HEK293T (cell line): ENCODE measurements around the gene DCTD.

Experiments used
- BHLHE40 ChIP-seq: fragments of 450-650 bp; IDR thresholded peaks from 2 replicates; pipeline ENCODE4 v1.6.1; 2016; ENCODE audit warnings: mild to moderate bottlenecking, moderate library complexity, borderline replicate concordance
- ELF4 ChIP-seq: fragments of 450-650 bp; IDR thresholded peaks from 2 replicates; pipeline ENCODE4 v1.6.1; 2017; ENCODE audit warnings: antibody characterized with exemption
- FOXA1 ChIP-seq: fragments of 450-650 bp; IDR thresholded peaks from 2 replicates; pipeline ENCODE4 v1.6.1; 2016; ENCODE audit warnings: mild to moderate bottlenecking
- FOXM1 ChIP-seq: fragments of 450-650 bp; IDR thresholded peaks from 2 replicates; pipeline ENCODE4 v1.6.1; 2017; ENCODE audit warnings: mild to moderate bottlenecking, borderline replicate concordance
- LEF1 ChIP-seq: fragments of 450-650 bp; IDR thresholded peaks from 2 replicates; pipeline ENCODE4 v1.6.1; 2017; ENCODE audit warnings: mild to moderate bottlenecking, borderline replicate concordance
- NFRKB ChIP-seq: fragments of 450-650 bp; IDR thresholded peaks from 2 replicates; pipeline ENCODE4 v1.6.1; 2016; ENCODE audit warnings: mild to moderate bottlenecking, moderate library complexity
- SP1 ChIP-seq: fragments of 450-650 bp; IDR thresholded peaks from 2 replicates; pipeline ENCODE4 v1.6.1; 2017
- SUZ12 ChIP-seq: fragments of 450-650 bp; IDR thresholded peaks from 2 replicates; pipeline ENCODE4 v1.6.1; 2016; ENCODE audit warnings: mild to moderate bottlenecking
- TARDBP ChIP-seq: fragments of 450-650 bp; IDR thresholded peaks from 2 replicates; pipeline ENCODE4 v1.6.1; 2016
- ZNF384 ChIP-seq: fragments of 450-650 bp; IDR thresholded peaks from 2 replicates; pipeline ENCODE4 v1.6.1; 2016

GRCh38 chr4:182855877-182856276, 61.3 kb downstream of the DCTD start:
- TF ChIP-seq FOXA1 = no peak
- TF ChIP-seq TARDBP = no peak
- TF ChIP-seq BHLHE40 = no peak
- TF ChIP-seq FOXM1 = no peak
- no peak for TF ChIP-seq ZNF384
- no peak for TF ChIP-seq NFRKB
- TF ChIP-seq SUZ12 = no peak
- no peak for TF ChIP-seq LEF1
- TF ChIP-seq SP1 = no peak
- TF ChIP-seq ELF4 = no peak
